PFSK-1 (cell line): Measurements from ENCODE around the gene PADI4.

Experiments
- FOXP2 ChIP-seq: optimal IDR thresholded peaks from 2 replicates; pipeline ENCODE3; 2011; ENCODE audit warnings: borderline replicate concordance, control low read depth, inconsistent platforms; ENCODE audit not compliant: insufficient read depth; ENCODE audit errors: extremely low read length, extremely low read depth
- POLR2AphosphoS5 ChIP-seq: IDR thresholded peaks from 2 replicates; pipeline ENCODE4 v1.6.1; 2012; ENCODE audit warnings: low read depth, mild to moderate bottlenecking, control low read depth, low read length, moderate library complexity
- REST ChIP-seq, 2 experiments: IDR thresholded peaks; 2 replicates each; pipeline versions ENCODE4 v1.6.1 to v1.8.0; 2011 to 2012; ENCODE audit warnings: low read depth in 2 of 2, low read length in 2 of 2, control low read depth in 1 of 2, inconsistent platforms in 1 of 2, mild to moderate bottlenecking in 1 of 2, moderate library complexity in 1 of 2; ENCODE audit not compliant: insufficient read depth in 1 of 2
- SIN3A ChIP-seq: IDR thresholded peaks from 2 replicates; pipeline ENCODE4 v1.6.1; 2012; ENCODE audit warnings: mild to moderate bottlenecking, low read length, moderate library complexity, borderline replicate concordance; ENCODE audit not compliant: insufficient read depth
- TAF1 ChIP-seq: IDR thresholded peaks from 2 replicates; pipeline ENCODE4 v1.6.1; 2012; ENCODE audit warnings: low read length, control low read depth, borderline replicate concordance; ENCODE audit not compliant: insufficient read depth

The PADI4 gene

GRCh38 chr1:17372955-17373354 is 65.0 kb downstream of the PADI4 start:
- TF ChIP-seq FOXP2 (no peak), SIN3A (no peak)

- TF ChIP-seq FOXP2 (no peak), POLR2AphosphoS5 (no peak), TAF1 (no peak), REST (IDR thresholded peaks at IDR 0.05; ENCODE audit: insufficient read depth in 1 of 2, low read depth in 2 of 2, low read length in 2 of 2) (no peak), SIN3A (no peak)
Observed at GRCh38 chr1:17375651-17376050, 67.7 kb downstream of the PADI4 start.

- TF ChIP-seq REST (IDR thresholded peaks at IDR 0.05; ENCODE audit: insufficient read depth in 1 of 2, low read depth in 2 of 2, low read length in 2 of 2) (no peak), SIN3A (no peak), POLR2AphosphoS5 (no peak), FOXP2 (no peak), TAF1 (no peak)
Observed at GRCh38 chr1:17377325-17377953, 69.4 kb downstream of the PADI4 start.

- no peak for TF ChIP-seq SIN3A
- no peak for TF ChIP-seq POLR2AphosphoS5
- no peak for TF ChIP-seq FOXP2
- TF ChIP-seq TAF1 = no peak
- TF ChIP-seq REST (IDR thresholded peaks at IDR 0.05; ENCODE audit: insufficient read depth in 1 of 2, low read depth in 2 of 2, low read length in 2 of 2) = no peak
Observed at GRCh38 chr1:17381161-17381560, 73.2 kb downstream of the PADI4 start.

- TF ChIP-seq POLR2AphosphoS5 (no peak), TAF1 (no peak), REST (IDR thresholded peaks at IDR 0.05; ENCODE audit: insufficient read depth in 1 of 2, low read depth in 2 of 2, low read length in 2 of 2) (no peak), SIN3A (no peak)
Observed at GRCh38 chr1:17392199-17392740, 84.3 kb downstream of the PADI4 start.
